Mesothelial cell of epicardium (in vitro differentiated cells): ENCODE measurements around the gene KTN1. TPM values are rescaled to one million over a fixed set of nuclear protein-coding genes. Genes with fewer than 3 reads are reported as not detected.

ENCODE experiments used
- DNase-seq, 2 experiments: peaks; one replicate each; pipeline ENCODE4 v3.0.0; 2021; ENCODE audit warnings: low spot score in 2 of 2; ENCODE audit not compliant: unreplicated experiment in 2 of 2
- H3K27ac Mint-ChIP-seq: 2 replicates; pipeline ENCODE4 v1.8.0; 2021; ENCODE audit warnings: mixed read lengths
- H3K27me3 Mint-ChIP-seq: 2 replicates; pipeline ENCODE4 v1.8.0; 2021; ENCODE audit warnings: low read depth, mixed read lengths
- H3K36me3 Mint-ChIP-seq: 2 replicates; pipeline ENCODE4 v1.8.0; 2021; ENCODE audit warnings: mixed read lengths
- H3K4me1 Mint-ChIP-seq: 2 replicates; pipeline ENCODE4 v1.8.0; 2021; ENCODE audit warnings: mixed read lengths
- H3K4me3 Mint-ChIP-seq: 2 replicates; pipeline ENCODE4 v1.8.0; 2021; ENCODE audit warnings: mild to moderate bottlenecking, moderate library complexity, mixed read lengths
- H3K9me3 Mint-ChIP-seq: 2 replicates; pipeline ENCODE4 v1.8.0; 2021; ENCODE audit warnings: mixed read lengths
- CTCF ChIP-seq: fragments of 200-600 bp; sonication (generic); IDR thresholded peaks from one replicate; pipeline ENCODE4 v1.5.0; 2021; ENCODE audit warnings: antibody characterized with exemption; ENCODE audit not compliant: unreplicated experiment
- total RNA-seq: library from RNA; stranded (reverse); gene quantifications from 3 replicates; pipeline ENCODE4 v1.2.1, GENCODE V29; 2021

The KTN1 gene
- total RNA-seq, 1 donor from 2014 or later, result 153 TPM

GRCh38 chr14:55624913-55625312 lies 44.9 kb downstream of the KTN1 start:
- no peaks in the 10 kb centered on the region for H3K27me3 Mint-ChIP-seq
- peaks cover 39% of the 10 kb centered on the region for H3K36me3 Mint-ChIP-seq
- TF ChIP-seq CTCF, result no peak
- no peak for DNase-seq
- H3K27ac Mint-ChIP-seq, result no peak overlapping the region
- no peak overlapping the region for H3K4me3 Mint-ChIP-seq
- peaks cover 11% of the 10 kb centered on the region for H3K4me1 Mint-ChIP-seq
- peaks cover 10% of the 10 kb centered on the region for H3K9me3 Mint-ChIP-seq

- Mint-ChIP-seq H3K4me1 (peaks cover 11% of the 10 kb centered on the region), H3K27ac (peak overlapping the region; percentile 36), H3K36me3 (peaks cover 39% of the 10 kb centered on the region), H3K9me3 (peaks cover 8% of the 10 kb centered on the region), H3K4me3 (no peak overlapping the region), H3K27me3 (no peaks in the 10 kb centered on the region)
- no peak for TF ChIP-seq CTCF
- no peak for DNase-seq
Measured at GRCh38 chr14:55625481-55625880, 45.5 kb downstream of the KTN1 start.

- H3K27ac Mint-ChIP-seq, result no peak overlapping the region
- H3K36me3 Mint-ChIP-seq, result peaks cover 36% of the 10 kb centered on the region
Measured at GRCh38 chr14:55626131-55626530, 46.1 kb downstream of the KTN1 start.

GRCh38 chr14:55628426-55628825 lies 48.4 kb downstream of the KTN1 start:
- H3K36me3 Mint-ChIP-seq, result peaks cover 29% of the 10 kb centered on the region
- no peaks in the 10 kb centered on the region for H3K9me3 Mint-ChIP-seq
- H3K4me1 Mint-ChIP-seq, result peaks cover 5% of the 10 kb centered on the region
- TF ChIP-seq CTCF, result no peak
- no peak overlapping the region for H3K4me3 Mint-ChIP-seq
- no peaks in the 10 kb centered on the region for H3K27me3 Mint-ChIP-seq
- no peak overlapping the region for H3K27ac Mint-ChIP-seq
- DNase-seq, result no peak

More at GRCh38 chr14:55626131-55626530, 46.1 kb downstream of the KTN1 start:
- H3K27me3 Mint-ChIP-seq, result no peaks in the 10 kb centered on the region
- peaks cover 2% of the 10 kb centered on the region for H3K9me3 Mint-ChIP-seq
- no peak overlapping the region for H3K4me3 Mint-ChIP-seq
- DNase-seq, result no peak
- no peak for TF ChIP-seq CTCF
- H3K4me1 Mint-ChIP-seq, result peaks cover 11% of the 10 kb centered on the region

GRCh38 chr14:55638665-55639064 lies 58.7 kb downstream of the KTN1 start:
- DNase-seq, result no peak
- Mint-ChIP-seq H3K27me3 (no peaks in the 10 kb centered on the region), H3K27ac (no peak overlapping the region), H3K36me3 (peaks cover 21% of the 10 kb centered on the region), H3K4me3 (no peak overlapping the region), H3K9me3 (no peaks in the 10 kb centered on the region), H3K4me1 (no peaks in the 10 kb centered on the region)
- no peak for TF ChIP-seq CTCF

GRCh38 chr14:55641290-55641689 lies 61.3 kb downstream of the KTN1 start:
- no peaks in the 10 kb centered on the region for H3K4me1 Mint-ChIP-seq
- H3K4me3 Mint-ChIP-seq, result no peak overlapping the region
- H3K36me3 Mint-ChIP-seq, result peaks cover 22% of the 10 kb centered on the region
- TF ChIP-seq CTCF, result no peak
- H3K27ac Mint-ChIP-seq, result no peak overlapping the region
- H3K27me3 Mint-ChIP-seq, result no peaks in the 10 kb centered on the region
- no peaks in the 10 kb centered on the region for H3K9me3 Mint-ChIP-seq
- DNase-seq, result no peak
